Measurements from ENCODE around the gene UNKL.

Gene UNKL, protein sequence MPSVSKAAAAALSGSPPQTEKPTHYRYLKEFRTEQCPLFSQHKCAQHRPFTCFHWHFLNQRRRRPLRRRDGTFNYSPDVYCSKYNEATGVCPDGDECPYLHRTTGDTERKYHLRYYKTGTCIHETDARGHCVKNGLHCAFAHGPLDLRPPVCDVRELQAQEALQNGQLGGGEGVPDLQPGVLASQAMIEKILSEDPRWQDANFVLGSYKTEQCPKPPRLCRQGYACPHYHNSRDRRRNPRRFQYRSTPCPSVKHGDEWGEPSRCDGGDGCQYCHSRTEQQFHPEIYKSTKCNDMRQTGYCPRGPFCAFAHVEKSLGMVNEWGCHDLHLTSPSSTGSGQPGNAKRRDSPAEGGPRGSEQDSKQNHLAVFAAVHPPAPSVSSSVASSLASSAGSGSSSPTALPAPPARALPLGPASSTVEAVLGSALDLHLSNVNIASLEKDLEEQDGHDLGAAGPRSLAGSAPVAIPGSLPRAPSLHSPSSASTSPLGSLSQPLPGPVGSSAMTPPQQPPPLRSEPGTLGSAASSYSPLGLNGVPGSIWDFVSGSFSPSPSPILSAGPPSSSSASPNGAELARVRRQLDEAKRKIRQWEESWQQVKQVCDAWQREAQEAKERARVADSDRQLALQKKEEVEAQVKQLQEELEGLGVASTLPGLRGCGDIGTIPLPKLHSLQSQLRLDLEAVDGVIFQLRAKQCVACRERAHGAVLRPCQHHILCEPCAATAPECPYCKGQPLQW

DNA sequence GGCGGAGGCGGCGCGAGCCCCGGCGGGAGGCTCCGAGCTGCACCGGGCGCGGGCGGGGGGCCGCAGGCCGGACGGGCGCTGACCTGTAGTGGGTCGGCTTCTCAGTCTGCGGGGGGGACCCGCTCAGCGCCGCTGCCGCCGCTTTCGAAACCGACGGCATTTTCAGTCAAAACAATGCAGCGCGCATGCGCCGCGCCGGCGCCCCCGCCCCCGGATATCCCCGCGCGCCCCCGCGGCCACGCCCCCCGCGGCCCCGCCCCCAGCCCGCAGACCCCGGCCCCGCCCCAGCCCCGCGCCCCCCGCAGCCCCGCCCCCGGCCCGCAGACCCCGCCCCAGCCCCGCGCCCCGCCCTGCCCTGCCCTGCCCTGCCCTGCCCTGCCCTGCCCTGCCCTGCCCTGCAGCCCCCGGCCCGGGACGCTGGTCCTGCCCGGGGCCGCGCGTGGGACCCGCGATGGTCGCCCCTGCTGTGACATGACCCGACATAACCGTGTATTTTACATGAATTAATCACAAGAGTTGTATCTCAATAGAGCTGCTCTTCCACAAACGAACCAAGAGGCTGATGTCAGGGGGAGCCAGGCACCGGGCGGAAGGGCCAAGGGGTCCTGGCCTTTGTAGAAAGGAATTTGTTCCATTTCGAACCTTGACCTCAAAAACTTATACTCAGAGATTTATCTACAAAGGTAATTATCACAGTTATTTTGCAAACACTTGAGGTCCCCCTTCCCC lies at the start of gene UNKL:
Gene UNKL, minus strand, starts transcription at position 173 of the 729 bp plus-strand sequence. Its CDS starts 13 bp downstream, at position 160.
- peak in 39 of 51 donors; percentile 13 to 76 (median 48) for DNase-seq

DNA sequence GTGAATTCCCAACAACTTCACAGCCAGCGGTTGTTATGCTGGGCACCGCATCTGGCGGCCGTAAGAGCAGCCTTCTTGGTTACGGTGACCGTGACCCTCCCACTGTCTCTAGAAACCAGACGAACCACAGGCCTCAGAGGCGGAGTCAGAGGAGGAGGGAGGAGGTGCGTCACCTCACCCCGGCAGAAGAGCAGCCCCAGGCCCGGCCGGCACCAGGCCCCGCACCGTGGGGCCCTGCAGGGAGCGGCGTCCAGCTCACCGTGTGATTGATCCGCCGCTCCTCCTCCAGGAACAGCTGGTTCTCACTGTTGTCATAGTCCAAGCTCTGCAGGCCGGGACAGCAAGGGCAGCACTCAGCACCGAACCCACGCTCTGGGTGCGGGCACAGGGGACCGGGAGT lies 46.6 kb upstream of the UNKL start:
- DNase-seq, result no peak

DNA sequence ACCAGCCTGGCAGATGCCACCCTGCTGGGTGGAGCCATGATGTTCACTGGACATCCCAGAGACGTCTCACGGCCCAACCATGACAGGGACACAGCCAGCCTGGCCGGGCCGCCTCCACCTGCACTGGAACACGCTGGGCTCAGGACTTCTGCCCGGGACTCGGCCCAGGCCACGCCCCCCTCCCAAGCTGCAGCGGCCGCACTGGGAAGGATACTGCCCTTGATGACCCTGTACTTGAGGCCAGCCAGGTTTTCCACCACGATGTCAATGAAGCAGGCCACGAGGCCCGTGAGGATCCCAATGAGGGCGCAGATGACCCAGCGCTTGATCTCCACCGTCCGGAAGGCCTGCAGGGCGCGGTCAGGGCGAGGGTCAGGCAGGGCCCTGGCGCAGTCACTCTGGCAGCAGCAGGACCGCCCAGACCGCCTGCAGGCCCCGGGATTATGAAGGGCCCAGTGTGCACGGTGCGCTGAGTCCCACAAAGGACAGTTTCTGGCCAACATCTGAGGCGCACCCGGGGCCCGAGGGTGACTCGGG lies 46.2 kb upstream of the UNKL start:
- DNase-seq, result no peak

DNA sequence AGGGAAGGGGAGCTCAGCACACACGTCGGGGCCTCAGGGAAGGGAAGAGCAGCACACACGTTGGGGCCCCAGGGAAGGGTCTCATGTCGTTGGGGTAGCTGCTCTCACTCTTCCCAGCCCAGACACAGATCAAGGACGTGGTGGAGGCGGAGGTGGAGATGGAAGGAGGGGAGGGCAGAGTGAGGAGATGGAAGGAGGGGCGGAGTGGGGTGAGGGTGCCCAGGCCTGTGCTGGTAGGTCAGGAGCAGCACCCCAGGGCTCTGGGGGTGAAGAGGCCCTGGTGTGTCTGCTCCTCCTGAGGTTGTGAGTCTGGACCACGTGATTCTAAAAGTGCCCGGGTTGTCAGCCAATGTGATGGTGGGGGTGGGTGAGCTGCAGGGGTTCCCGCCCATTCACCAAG lies 45.5 kb upstream of the UNKL start:
- no peak for DNase-seq

DNA sequence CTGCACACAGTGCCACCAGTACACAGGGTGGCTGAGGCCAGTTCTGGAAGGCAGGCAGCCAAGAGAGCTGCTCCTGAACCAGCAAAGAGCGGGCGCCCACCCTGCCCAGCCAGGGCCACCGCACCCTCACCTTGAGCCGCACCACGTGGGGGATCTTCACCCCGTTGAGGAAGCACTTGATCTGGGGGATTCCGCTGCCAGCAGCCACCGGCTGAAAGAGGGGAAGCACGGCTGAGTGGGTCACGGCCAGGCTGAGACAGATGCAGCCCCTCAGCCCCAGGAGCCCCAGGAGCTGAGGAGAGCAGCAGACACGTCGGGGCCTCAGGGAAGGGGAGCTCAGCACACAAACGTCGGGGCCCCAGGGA lies 44.5 kb upstream of the UNKL start:
- no peak for DNase-seq

DNA sequence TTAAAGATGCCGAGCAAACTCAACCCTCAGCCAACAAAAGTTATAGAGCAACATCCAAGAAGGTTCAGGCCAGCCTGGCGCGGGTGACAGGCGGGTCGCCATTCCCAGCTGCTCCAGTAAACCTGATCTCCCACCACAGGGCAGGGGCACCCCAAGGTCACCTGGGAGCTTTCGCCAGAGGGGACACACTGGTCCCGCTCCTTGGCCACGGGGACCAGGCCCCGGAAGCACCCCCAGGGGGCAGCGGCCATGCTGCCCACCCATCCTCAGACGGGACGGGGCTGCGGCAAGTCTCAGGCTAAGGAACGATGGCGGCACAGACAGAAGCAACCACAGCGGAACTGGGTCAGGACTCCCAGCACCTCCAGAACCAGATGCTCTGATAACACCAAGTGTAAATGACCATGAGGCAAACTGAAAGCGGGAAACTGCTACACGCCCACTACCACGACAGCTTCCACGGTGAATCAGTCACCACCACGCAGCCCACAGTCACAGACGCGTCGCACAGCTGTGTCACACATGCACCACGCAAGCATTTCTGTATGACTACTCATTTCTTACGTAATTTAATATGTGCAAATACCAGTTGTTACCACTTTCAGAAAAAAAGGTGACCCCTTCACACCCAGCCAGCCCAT lies 44.0 kb upstream of the UNKL start:
- DNase-seq, result peak in 1 of 51 donors; percentile 49

DNA sequence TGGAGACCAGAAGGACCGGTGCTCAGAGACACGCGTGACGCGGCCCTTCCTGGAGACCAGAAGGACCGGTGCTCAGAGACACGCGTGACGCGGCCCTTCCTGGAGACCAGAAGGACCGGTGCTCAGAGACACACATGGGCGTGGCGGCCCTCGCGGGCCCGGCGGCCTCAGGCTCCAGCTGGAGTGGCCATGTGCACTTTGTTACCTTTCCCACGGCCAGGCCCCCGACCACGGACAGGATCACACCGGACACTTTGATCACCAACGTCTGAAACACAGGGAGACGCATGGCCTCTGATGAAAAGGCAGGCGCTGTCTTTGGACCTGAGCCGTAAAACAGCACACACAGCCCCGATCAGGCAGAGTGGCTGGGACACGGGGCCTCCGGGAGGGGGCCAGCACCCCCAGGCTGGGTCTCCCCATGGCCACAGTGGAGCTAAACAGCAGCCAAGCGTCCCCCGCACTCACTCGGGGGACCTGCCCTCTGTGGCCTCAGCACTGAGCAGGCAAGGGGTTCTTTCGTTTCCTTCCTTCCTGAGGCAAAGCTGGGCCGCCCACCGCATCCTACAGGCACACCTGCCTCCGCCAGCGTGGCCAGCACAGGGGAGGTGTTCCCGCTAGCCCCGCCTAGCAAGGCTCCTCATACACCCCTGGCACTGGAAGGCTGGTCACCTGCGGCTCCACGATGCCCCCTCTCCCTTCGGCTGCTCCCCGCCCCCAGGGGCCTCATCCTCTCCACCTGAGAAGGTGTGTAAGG lies 43.2 kb upstream of the UNKL start:
- DNase-seq, result no peak

DNA sequence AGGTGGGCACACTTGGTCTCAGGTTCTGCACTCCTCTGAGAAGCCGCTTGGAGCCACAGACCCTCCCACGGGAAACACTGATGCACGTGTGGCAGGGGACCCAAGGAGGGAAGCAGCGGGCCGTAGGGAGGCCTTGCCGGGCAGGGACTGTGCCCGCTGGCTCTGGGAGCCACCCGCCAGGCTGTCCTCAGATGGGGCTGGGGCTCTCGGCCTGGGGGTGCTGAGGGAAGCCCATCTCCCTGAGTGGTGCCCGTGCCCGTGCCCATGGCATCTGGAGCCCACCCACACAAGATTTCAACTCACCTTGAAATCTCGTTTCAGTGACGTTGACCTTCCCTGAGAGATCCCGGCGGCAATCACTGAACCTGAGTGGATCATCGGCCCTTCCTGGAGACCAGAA lies 42.4 kb upstream of the UNKL start:
- DNase-seq, result no peak

DNA sequence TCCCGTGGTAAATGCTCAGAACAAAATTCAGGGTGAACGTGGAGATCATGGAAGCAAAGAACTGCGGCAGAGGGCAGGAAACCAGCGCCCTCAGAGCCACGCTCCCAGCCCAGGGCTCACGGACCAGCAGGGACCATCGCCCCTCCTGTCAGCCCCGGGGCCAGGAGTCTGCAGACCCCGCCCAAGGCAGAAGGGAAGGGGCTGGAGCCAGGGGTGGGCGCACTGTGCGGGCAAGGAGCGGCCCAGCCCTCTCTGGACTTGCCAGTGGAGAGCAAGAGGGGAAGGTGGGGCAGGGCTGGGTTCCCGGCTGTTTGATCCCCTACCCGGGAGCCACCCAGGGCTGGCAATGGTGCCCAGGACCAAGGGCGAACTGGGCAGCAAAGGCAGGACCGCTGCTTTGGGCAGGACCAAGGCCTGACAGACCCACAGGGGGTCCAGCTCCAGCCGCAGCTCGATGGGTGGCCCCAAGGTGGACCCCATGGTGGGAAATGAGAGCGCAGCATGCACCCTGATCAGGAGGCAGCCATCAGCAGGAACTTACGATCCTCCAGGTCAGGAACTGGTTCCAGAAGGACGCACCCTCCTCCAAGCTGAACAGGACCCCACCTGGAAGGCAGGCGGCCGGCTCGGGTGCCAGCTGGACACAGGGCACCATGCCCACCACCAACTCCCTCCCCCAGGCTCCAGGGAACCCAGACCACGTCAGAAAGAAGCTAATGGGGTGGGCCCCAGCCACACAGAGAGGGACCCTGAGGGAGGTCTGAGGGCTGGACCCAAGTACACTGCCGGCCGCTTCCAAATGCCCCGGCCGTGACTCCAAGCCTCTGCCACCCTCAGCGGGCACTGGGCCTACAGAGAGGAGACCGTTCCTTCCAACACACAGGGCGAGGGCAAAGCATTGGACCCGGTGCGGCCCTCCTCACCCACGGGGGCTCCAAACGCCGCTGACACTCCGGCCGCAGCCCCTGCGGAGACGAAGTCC lies 41.0 kb upstream of the UNKL start:
- DNase-seq, result no peak

DNA sequence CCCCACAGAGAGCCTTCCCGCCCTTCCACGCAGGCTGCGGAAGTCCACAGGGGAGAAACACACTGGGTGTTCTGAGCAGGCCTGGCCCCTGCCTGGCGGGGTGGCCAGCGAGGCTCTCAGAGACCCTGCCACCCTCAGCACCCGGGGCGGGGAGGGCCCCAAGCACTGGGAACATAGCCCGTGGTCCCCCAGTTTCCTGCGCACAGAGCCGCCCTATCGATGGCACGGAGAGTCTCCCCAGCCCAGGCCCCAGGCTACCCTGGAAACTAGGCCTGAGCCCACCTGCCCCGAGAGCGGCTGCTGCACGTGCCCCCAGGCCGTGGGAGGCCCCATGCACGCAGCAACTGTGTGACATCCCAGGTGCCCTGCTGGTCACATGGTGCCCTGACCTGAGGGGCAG lies 40.1 kb upstream of the UNKL start:
- no peak for DNase-seq

DNA sequence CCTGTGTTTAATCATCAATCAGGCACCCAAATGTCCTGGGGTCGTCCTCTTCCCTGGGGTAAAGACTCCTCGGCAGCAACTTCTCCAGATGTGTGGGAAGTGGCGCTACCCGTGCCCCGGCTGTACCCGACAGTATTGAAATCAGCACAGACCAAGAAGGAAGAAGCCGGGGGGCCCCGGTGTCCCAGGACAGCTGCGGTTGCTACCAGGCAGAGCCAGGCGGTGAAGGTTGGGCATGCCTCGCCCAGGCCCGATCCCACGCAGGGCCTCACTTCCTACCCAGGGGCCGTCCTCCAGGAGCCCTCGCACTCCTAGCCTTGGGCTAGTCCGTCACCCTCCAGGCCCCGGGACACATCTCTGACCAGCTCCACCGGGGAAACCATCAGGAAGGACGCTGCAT lies 38.8 kb upstream of the UNKL start:
- DNase-seq, result no peak

DNA sequence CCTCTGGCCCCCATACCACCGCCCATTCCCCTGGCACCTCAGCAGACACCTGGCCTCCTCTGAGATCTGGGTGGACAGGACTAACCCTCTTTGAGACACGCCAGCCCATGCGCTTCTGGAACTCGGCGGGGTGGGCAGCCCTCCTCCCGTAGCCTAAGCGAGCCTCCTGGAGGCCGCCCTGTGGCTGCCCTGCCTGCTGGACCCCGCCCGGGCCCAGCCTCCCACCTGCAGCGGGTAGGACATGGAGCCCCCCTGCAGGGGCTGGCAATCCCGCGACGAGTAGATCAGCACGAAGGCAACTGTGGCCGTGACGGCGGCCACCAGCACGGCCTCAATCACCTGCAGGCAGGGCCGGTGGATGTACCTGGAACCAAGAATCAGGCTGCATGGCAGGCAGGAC lies 38.0 kb upstream of the UNKL start:
- DNase-seq, result no peak

DNA sequence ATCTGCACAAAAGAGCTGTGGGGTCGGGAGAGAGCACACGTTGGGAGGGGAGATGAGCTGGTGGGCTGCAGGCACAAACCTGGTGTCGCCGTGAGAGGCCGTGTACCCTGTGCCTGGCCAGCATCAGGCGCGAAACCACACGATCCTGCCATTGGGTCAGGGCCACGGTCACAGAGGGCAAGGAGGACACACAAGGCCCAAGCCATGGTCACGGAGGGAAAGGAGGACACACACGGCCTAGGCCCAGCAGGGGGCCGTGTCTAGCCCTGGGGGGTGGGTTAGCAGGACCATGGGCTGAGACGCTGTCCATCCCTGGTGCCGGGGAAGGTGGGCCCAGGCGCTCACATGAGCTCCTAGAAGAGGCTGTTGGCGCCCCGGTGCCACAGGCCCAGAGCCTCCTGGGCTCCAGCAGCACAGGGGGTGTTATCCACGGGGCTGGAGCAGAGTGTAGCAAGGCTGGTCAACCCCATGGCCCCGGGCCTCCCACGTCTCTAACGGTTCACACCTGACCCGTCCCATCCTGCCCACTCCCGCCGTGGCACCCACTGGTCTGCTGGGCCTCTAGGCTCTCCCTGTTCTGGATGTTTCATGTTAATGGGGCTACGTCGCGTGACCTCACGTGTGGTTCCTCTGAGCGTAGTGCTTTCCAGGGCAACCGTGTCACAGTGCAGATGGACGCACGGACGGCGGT lies 37.3 kb upstream of the UNKL start:
- DNase-seq, result no peak

DNA sequence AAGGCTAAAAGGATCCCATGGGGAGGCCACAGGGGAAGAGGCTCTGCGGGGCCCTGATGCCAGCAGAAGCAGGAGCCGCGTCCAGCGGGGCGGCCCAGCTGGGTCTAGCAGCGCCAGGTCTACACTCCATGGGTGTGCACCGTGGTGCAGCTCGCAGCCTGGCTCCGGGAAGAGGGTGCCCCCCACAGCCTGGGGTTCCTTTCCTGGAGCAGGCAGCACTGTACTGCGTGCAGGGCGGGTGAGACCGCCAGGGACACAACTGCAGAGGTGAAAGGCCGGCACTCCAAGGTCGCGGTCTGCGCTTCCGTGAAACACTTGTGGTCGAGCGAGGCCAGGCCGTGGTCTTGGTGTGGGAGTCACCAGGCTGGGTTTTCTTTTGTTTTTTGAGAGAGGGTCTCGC lies 36.3 kb upstream of the UNKL start:
- DNase-seq, result no peak

DNA sequence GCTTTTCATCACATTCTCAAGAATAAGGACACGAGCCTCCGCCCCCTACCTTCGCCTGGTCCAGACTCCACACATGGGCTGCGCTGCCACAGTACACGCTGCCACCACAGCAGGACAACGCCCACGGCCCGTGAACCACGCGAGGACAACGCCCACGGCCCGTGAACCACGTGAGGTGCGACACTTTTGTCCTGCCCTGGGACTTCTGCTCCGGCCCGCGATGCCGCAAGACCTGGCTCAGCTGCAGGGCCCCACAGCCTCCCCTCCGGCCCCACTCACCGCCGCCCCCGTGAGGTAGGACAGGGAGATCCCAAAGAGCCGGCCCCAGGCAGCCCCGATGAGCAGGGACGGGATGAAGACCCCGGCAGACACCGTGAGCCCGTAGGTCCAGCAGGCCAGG lies 35.7 kb upstream of the UNKL start:
- DNase-seq, result peak in 1 of 51 donors; percentile 14

DNA sequence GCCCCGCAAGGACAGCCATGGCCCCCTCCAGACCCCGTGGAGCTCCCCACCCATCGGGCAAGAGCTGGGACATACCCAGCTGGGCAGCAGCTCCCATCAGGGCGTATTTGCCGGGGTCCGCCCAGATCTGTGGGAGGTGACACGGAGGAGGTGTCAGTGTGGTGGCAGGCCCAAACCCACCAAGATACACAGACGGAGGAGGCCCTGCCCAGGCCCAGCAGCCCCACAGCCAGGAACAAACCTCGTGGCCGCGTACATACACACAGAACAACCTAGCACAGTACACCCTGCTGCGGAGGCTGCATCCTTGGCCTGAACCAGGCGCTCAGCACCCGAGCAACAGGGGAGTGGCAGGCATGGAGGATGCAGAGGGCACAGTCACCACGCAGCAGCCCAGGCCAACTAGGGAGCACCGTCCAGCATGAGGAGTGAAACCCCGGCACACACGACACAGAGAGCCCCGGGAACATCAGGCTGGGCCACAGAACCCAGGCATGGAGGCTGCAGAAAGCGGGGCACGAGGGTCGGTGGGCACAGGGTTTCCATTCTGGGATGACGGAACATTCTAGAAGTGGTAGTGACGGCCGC lies 34.8 kb upstream of the UNKL start:
- DNase-seq, result no peak

DNA sequence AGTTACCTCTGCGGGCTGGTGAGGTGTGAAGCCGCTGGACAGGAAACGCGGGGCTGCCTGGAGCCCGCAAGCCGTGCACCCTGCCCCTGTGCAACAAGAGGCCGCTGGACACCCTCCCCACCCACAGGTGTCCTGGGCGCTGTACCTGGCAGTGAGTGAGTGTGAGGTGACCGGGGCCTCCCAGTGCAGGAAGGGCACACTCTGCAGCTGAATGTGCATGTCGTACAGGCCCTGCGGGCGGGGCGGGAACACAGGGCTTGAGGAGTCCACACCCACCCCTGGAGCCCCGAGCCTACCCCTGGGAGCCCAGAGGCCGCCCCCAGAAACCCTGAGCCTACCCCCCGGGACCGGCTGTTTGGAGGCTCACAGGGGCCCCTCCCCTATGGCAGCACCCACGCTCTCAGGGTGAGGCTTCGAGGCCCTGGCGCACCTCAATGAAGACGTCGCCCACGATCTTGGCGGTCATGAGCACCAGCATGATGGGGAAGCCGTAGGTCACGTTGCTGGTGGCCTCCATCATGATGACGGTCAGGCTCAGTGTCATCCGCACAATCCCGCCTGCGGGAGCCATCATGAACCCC lies 34.1 kb upstream of the UNKL start:
- no peak for DNase-seq

DNA sequence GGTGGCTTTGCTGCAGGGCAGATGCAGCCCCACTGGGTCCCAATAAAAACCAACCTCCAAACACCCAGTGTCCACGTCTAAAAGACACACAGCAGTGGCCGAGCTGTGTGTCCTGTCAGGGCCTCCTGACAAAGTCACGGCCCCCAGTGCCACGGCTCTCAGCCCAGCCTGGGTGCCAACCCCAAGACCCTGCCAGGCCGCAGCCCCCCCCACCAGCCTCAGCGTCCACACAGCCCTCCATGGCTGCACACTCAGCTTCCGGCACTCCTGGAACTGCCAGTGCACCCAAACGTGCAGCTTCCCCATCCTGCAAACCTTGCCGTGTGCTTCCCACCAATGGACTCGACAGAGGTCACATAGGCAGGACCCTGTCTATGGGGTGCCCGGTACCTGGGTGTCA lies 33.5 kb upstream of the UNKL start:
- DNase-seq, result no peak
